ENCODE results near the gene IGF2BP1.

- TF ChIP-seq CTCF (IDR thresholded peaks at IDR 0.05) (no peak), EP300 (IDR thresholded peaks at IDR 0.05) (no peak), POLR2A (IDR thresholded peaks at IDR 0.05) (no peak), POLR2AphosphoS5 (IDR thresholded peaks at IDR 0.05) (no peak)
Observed at GRCh38 chr17:49085565-49086315, 88.6 kb downstream of the IGF2BP1 start.

All from suprapubic skin (tissue), 4 donors.